Measurements from ENCODE around the gene DOCK10.
"Not testable (repeated sequence)": the region's sequence is repeated elsewhere in the genome, so short reads cannot be mapped to it uniquely, and the experiment has no call there.

The DOCK10 gene

GRCh38 chr2:224957540-224958461 lies 84.5 kb downstream of the DOCK10 start:
- no peak overlapping the region for H3K4me3 ChIP-seq (ENCODE audit: low read length)
- no peak for DNase-seq (ENCODE audit: low read depth, low spot score)

- H3K4me3 ChIP-seq (ENCODE audit: low read length) = no peak overlapping the region
- DNase-seq (ENCODE audit: low read depth, low spot score) = no peak
Measured at GRCh38 chr2:224956706-224957105, 85.6 kb downstream of the DOCK10 start.

- no peak overlapping the region for H3K4me3 ChIP-seq (ENCODE audit: low read length)
- no peak for DNase-seq (ENCODE audit: low read depth, low spot score)
Measured at GRCh38 chr2:224954980-224955379, 87.3 kb downstream of the DOCK10 start.

- no peak overlapping the region for H3K4me3 ChIP-seq (ENCODE audit: low read length)
- peak; percentile 76 for DNase-seq (ENCODE audit: low read depth, low spot score)
Measured at GRCh38 chr2:224952936-224953657, 89.2 kb downstream of the DOCK10 start.

GRCh38 chr2:224951723-224952481 lies 90.4 kb downstream of the DOCK10 start:
- no peak overlapping the region for H3K4me3 ChIP-seq (ENCODE audit: low read length)
- no peak for DNase-seq (ENCODE audit: low read depth, low spot score)

GRCh38 chr2:224948859-224949258 lies 93.4 kb downstream of the DOCK10 start:
- no peak overlapping the region for H3K4me3 ChIP-seq (ENCODE audit: low read length)
- DNase-seq (ENCODE audit: low read depth, low spot score) = no peak

GRCh38 chr2:224948005-224948404 lies 94.3 kb downstream of the DOCK10 start:
- H3K4me3 ChIP-seq (ENCODE audit: low read length) = no peak overlapping the region
- DNase-seq (ENCODE audit: low read depth, low spot score) = no peak

- no peak overlapping the region for H3K4me3 ChIP-seq (ENCODE audit: low read length)
- DNase-seq (ENCODE audit: low read depth, low spot score) = no peak
Measured at GRCh38 chr2:224947566-224947965, 94.7 kb downstream of the DOCK10 start.

- DNase-seq (ENCODE audit: low read depth, low spot score) = peak; percentile 90
- H3K4me3 ChIP-seq (ENCODE audit: low read length) = peak overlapping the region; percentile 63
Measured at GRCh38 chr2:224946895-224947294, 95.4 kb downstream of the DOCK10 start.

GRCh38 chr2:224944707-224945547 lies 97.3 kb downstream of the DOCK10 start:
- peak overlapping the region; percentile 63 for H3K4me3 ChIP-seq (ENCODE audit: low read length)
- DNase-seq (ENCODE audit: low read depth, low spot score) = no peak

- not testable (repeated sequence) for DNase-seq (ENCODE audit: low read depth, low spot score)
- H3K4me3 ChIP-seq (ENCODE audit: low read length) = peak overlapping the region; percentile 63; the same call in 1 of the 2 replicates
Measured at GRCh38 chr2:224943601-224944041, 98.6 kb downstream of the DOCK10 start.

- DNase-seq (ENCODE audit: low read depth, low spot score) = no peak
- no peak overlapping the region for H3K4me3 ChIP-seq (ENCODE audit: low read length)
Measured at GRCh38 chr2:224941960-224942359, 100.3 kb downstream of the DOCK10 start.

- no peak overlapping the region for H3K4me3 ChIP-seq (ENCODE audit: low read length)
- no peak for DNase-seq (ENCODE audit: low read depth, low spot score)
Measured at GRCh38 chr2:224940618-224941017, 101.7 kb downstream of the DOCK10 start.

GRCh38 chr2:224938651-224939182 lies 103.6 kb downstream of the DOCK10 start:
- H3K4me3 ChIP-seq (ENCODE audit: low read length) = no peak overlapping the region
- peak; percentile 59 for DNase-seq (ENCODE audit: low read depth, low spot score)

GRCh38 chr2:224937887-224938286 lies 104.4 kb downstream of the DOCK10 start:
- DNase-seq (ENCODE audit: low read depth, low spot score) = no peak
- no peak overlapping the region for H3K4me3 ChIP-seq (ENCODE audit: low read length)

GRCh38 chr2:224934526-224935188 lies 107.6 kb downstream of the DOCK10 start:
- H3K4me3 ChIP-seq (ENCODE audit: low read length) = no peak overlapping the region
- DNase-seq (ENCODE audit: low read depth, low spot score) = no peak

- DNase-seq (ENCODE audit: low read depth, low spot score) = no peak
- no peak overlapping the region for H3K4me3 ChIP-seq (ENCODE audit: low read length)
Measured at GRCh38 chr2:224933431-224933830, 108.8 kb downstream of the DOCK10 start.

GRCh38 chr2:224932522-224932921 lies 109.7 kb downstream of the DOCK10 start:
- no peak for DNase-seq (ENCODE audit: low read depth, low spot score)
- H3K4me3 ChIP-seq (ENCODE audit: low read length) = no peak overlapping the region
